IPS-NIHi7 (cell line): Measurements from ENCODE around the gene PNLIPRP2.

Experiments used
- DNase-seq: peaks from one replicate; pipeline ENCODE4 v3.0.0; 2012; ENCODE audit warnings: mixed read lengths; ENCODE audit errors: extremely low spot score

PNLIPRP2 gene

DNA sequence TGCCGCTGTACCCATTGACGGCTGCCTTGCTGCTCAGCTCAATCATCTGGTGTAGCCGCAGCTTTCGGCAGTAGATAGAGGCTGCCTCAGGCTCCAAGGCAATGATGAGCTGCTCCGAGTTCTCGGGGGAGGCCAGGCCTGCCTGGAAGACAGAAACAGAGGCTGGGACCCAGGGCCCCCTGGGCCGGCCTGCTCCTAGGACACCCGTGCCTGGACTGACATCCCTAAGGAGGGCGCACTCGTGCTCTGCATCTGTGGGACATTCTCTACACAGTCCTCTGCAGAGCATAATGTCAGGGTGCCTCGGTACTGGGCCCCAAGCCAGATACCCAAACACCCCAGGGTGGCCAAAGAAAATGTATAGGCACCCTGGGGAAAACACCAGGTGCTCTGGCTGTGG, 63.1 kb downstream of the PNLIPRP2 start:
- DNase-seq, result no peak

GRCh38 chr10:116684781-116685180, 64.0 kb downstream of the PNLIPRP2 start:
- no peak for DNase-seq

GRCh38 chr10:116685807-116686206, 65.1 kb downstream of the PNLIPRP2 start:
- DNase-seq, result no peak

- no peak for DNase-seq
Measured at GRCh38 chr10:116686632-116687031, 65.9 kb downstream of the PNLIPRP2 start.

DNA sequence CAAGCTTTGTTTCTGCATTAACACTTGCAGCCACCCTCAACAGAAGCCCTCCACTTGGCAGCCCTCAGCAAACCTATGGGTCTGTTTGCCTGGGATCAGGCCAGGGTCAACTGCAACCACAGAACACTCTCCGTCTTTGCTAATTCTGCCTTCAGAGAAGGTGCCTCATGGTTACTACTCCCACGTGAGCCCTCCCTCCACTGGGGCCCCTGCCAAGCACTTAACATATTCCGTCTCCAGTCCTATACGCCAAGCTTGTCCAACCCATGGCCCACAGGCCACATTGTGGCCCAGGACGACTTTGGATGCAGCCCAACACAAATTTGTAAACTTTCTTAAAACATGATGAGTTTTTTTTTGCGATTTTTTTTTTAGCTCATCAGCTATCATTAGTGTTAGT, 66.9 kb downstream of the PNLIPRP2 start:
- DNase-seq, result no peak

- DNase-seq, result no peak
Measured at GRCh38 chr10:116688241-116688711, 67.5 kb downstream of the PNLIPRP2 start.

- DNase-seq, result no peak
Measured at GRCh38 chr10:116688741-116689495, 68.2 kb downstream of the PNLIPRP2 start.

DNA sequence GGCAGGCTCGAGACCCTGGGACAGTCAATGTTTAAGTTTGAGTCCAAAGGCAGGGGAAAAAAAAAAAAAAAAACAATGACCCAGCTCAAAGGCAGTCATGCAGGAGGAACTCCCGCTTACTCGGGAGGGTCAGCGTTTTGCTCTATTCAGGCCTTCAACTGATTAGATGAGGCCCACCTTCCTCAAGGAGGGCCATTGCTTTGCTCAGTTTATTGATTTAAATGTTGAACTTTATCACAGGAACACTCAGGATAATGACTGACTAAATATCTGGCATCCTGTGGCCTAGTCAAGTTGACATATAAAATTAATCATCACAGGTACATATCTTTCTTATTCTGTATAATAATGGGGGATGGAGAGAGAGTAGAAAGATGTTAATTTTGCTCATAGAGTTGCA, 69.0 kb downstream of the PNLIPRP2 start:
- no peak for DNase-seq

GRCh38 chr10:116690356-116691322, 69.9 kb downstream of the PNLIPRP2 start:
- peak; percentile 55 for DNase-seq

GRCh38 chr10:116691635-116692034, 70.9 kb downstream of the PNLIPRP2 start:
- no peak for DNase-seq

DNA sequence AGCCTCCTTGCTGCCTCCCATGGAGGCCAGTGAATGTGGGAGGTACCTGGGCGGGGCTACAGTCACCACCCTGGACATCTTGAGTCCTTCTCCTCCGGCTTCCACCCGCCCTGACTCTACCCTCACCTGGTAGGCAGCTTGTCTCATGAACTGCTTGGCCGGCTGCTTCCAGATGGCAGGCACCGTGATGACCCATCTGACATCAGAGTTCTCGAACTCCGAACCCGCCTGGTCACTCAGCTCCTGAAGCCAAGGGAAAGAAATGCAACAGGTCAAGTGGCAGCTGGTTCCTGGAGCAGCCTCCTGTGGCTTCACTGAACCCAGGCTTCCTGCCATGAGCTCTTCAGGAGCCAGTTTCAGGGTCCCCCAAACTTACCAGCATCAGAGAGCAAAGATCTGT, 71.5 kb downstream of the PNLIPRP2 start:
- no peak for DNase-seq

DNA sequence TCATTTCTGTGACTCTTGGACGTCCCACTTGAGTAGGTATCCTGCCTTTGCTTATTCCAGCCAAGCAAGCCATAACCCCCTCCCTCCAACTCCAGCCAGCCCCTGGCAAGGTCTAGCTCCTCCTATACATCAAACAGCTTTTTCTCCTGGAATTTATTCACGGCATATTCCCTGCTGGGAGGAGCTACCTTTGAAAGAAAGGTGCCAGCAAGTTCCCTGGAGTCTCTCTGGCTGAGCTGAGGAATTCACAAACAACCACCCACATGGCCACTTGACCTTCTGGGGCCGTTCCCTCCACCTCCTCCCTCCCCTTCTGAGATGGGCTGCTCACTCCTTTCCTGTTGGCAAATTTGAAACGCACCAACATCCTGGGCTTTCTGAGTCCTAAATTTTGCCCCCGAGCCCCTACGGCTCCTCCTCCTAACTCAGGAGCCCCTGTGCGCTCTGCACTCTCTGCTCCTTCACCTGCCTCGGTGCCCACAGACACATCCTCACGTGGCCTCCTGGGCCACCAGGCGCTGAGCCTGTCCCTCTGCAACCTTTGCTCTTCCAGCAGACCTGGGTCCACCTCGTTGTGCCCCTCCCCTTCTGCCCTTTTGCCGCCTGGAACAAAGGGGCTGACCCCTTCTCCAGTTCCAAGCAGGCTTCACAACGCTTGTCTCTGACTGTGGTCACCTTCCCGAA, 73.6 kb downstream of the PNLIPRP2 start:
- DNase-seq, result peak; percentile 73
